VCaP (cell line): ENCODE measurements around the gene SLC39A13.

Experiments used
- H3K27ac ChIP-seq: fragments of 450-650 bp; 2 replicates; pipeline ENCODE4 v1.5.1; 2017
- TF ChIP-seq, protein P1 (sequence below): fragments of 450-650 bp; conservative IDR thresholded peaks from 2 replicates; pipeline ENCODE4 v1.5.1; 2017; ENCODE audit warnings: mild to moderate bottlenecking, moderate library complexity

The SLC39A13 gene

DNA sequence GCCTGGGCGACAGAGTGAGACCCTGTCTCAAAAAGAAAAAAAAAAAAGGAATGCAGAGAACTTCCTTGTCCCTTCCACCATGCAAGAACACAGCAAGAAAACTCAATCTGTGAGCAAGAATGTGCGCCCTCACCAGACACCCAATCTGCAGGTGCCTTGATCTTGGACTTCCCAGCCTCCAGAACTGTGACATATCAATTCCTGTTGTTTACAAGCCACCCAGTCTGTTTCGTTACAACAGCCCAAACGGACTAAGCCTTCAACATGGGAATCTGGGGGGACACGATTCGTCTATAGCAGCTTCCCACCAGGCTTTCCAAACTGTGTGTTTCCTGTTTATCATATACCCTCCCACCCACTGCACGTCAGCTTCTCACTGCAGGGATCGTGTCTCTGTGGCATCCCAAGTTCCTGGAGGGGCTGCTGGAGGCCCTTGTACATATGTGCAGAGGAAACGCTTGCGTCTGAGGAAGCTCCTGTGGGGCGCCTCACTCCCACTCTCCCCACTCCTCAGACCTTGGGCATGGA, 28.9 kb downstream of the SLC39A13 start:
- TF ChIP-seq, protein P1, sequence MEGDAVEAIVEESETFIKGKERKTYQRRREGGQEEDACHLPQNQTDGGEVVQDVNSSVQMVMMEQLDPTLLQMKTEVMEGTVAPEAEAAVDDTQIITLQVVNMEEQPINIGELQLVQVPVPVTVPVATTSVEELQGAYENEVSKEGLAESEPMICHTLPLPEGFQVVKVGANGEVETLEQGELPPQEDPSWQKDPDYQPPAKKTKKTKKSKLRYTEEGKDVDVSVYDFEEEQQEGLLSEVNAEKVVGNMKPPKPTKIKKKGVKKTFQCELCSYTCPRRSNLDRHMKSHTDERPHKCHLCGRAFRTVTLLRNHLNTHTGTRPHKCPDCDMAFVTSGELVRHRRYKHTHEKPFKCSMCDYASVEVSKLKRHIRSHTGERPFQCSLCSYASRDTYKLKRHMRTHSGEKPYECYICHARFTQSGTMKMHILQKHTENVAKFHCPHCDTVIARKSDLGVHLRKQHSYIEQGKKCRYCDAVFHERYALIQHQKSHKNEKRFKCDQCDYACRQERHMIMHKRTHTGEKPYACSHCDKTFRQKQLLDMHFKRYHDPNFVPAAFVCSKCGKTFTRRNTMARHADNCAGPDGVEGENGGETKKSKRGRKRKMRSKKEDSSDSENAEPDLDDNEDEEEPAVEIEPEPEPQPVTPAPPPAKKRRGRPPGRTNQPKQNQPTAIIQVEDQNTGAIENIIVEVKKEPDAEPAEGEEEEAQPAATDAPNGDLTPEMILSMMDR = no peak
- no peak overlapping the region for H3K27ac ChIP-seq

GRCh38 chr11:47437746-47438418, 29.5 kb downstream of the SLC39A13 start:
- H3K27ac ChIP-seq = no peak overlapping the region
- TF ChIP-seq, protein P1 = no peak

- TF ChIP-seq, protein P1 = no peak
Observed at GRCh38 chr11:47438721-47439120, 30.3 kb downstream of the SLC39A13 start.

DNA sequence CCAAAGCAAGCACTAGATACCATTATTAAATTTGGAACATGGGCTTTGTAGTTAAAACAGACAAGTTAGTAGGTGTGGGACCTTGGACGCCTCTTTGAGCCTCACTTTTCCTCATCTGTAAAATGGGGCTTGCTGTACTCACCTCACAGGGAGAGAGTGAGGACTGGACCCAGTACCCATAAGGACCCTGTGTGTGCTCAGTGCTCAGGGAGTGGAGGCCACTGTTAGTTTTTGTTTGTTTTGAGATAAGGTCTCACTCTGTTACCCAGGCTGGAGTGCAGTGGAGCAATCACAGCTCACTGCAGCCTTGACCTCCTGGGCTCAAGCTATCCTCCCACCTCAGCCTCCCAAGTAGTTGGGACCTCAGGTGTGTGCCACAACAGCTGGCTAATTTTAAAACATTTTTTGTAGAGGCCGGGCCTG, 31.7 kb downstream of the SLC39A13 start:
- TF ChIP-seq, protein P1 = no peak
- H3K27ac ChIP-seq = no peak overlapping the region

More at GRCh38 chr11:47438721-47439120, 30.3 kb downstream of the SLC39A13 start:
- H3K27ac ChIP-seq = no peak overlapping the region

DNA sequence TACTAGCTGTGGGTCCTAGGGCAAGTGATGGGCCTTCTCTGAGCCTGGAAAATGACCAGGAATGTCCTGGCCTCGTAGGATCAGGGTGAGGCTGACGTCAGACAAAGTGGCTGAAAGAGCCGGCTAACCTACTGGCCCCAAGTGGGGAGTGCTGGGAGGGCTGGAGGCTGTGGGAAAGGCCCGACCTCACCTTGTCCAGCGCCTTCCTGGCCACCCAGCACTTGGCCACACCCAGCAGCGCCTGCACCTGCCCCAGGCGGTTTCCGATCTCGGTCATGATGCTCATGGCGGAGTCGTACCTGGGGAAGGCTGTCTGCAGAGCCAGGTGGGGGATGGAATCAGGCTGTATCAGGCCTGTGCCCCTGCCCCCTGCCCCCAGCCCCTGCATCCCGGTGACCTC, 33.0 kb downstream of the SLC39A13 start:
- TF ChIP-seq, protein P1 = no peak
- H3K27ac ChIP-seq = no peak overlapping the region

DNA sequence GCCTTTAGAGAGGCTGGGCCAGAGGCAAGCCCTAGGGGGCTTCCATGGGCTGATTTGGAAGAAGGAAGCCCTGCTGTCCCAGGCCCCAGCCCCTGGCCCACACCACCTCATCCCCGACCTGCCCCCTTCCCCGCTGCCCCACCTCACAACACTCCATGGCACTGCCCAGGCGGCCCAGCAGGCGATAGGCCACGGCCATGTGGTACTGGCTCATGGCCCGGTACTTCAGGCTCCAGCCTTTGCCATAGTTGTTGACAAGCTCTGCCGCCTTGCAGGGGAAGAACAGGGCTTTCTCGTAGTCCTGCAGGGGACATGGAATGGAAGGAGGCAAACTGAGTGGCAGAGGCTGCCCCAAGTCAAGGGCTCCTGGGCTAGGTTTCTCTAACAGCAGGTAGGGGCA, 34.1 kb downstream of the SLC39A13 start:
- TF ChIP-seq, protein P1 = no peak
- H3K27ac ChIP-seq = no peak overlapping the region

DNA sequence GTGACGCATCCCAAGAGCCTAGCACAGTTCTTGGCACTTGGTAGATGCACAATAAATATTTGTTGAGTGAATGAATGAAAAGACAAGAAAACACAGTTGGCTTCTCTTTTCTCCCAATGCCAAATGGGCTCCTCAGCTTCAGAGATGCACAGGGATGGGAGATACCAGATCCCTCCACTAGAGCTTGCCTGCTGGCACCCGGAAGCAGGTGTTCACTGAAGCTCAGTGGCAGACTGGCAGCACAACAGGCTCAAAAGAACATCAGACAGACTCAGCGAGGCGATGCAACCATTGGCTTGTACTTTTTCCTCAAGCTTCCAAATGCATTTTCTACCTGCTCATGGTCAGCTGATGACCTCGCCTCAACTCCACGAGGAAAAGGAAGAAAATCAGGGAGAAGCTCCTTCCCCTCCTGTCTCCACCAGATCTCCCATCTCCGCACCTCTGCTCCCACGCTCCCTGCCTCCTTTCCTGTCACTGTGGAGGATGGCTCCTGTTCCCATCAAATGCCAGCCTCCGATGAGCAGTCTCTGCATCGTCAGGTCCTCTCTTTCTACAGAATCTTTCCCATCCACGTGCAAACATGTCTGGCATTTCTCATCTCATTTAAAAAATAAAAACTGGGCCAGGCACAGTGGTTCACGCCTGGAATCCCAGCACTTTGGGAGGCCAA, 34.8 kb downstream of the SLC39A13 start:
- TF ChIP-seq, protein P1 = no peak
- H3K27ac ChIP-seq = no peak overlapping the region
